ENCODE measurements around the gene MAPK8. TPM values are rescaled to one million over a fixed set of nuclear protein-coding genes. Genes with fewer than 3 reads are reported as not detected.

Gene MAPK8
- total RNA-seq, 2 experiments from 2014 or later = 47.8 to 50.6 TPM

GRCh38 chr10:48358838-48359237 lies 52.4 kb downstream of the MAPK8 start:
- ChIA-PET CTCF (no interaction called here), POLR2A (no interaction called here)
- Histone ChIP-seq H3K4me1 (ENCODE audit: insufficient read depth, low read length) (no peaks in the 10 kb centered on the region), H3K27me3 (ENCODE audit: control insufficient read depth in 1 of 2, insufficient read depth in 2 of 2, low read length in 2 of 2) (no peaks in the 10 kb centered on the region), H3K36me3 (ENCODE audit: insufficient read depth, low read length) (no peaks in the 10 kb centered on the region), H3K27ac (ENCODE audit: low read depth in 1 of 2, low read length in 2 of 2) (no peak overlapping the region), H3K9me3 (ENCODE audit: control insufficient read depth in 1 of 2, insufficient read depth in 1 of 2, low read length in 2 of 2) (peaks cover 5 to 7% of the 10 kb centered on the region in 2 experiments), H3K4me3 (ENCODE audit: low read length) (no peak overlapping the region)
- Mint-ChIP-seq H3K36me3 (ENCODE audit: low read depth) (peaks cover 16% of the 10 kb centered on the region), H3K9me3 (peaks cover 4% of the 10 kb centered on the region), H3K4me1 (ENCODE audit: low read depth) (peaks cover 59% of the 10 kb centered on the region), H3K27me3 (no peaks in the 10 kb centered on the region), H3K4me3 (no peak overlapping the region), H3K27ac (no peak overlapping the region)
- ATAC-seq (ENCODE audit: poor library complexity) (no peak), DNase-seq (no peak)
- intact Hi-C loops (cut with DNase I, micrococcal nuclease) = no loop called here
- TF ChIP-seq CTCF (IDR thresholded peaks at IDR 0.05) = no peak

- intact Hi-C loops (cut with DNase I, micrococcal nuclease) = loop anchor here (5.0 to 10.0 kb wide), 5 partner anchors 46 to 1154 kb away; partner anchors contain the start of gene ARHGAP22 (in 1 of the 2)
- Histone ChIP-seq H3K36me3 (ENCODE audit: insufficient read depth, low read length) (no peaks in the 10 kb centered on the region), H3K4me1 (ENCODE audit: insufficient read depth, low read length) (no peaks in the 10 kb centered on the region), H3K9me3 (ENCODE audit: control insufficient read depth in 1 of 2, insufficient read depth in 1 of 2, low read length in 2 of 2) (no peaks in the 10 kb centered on the region), H3K27ac (ENCODE audit: low read depth in 1 of 2, low read length in 2 of 2) (no peak overlapping the region), H3K27me3 (ENCODE audit: control insufficient read depth in 1 of 2, insufficient read depth in 2 of 2, low read length in 2 of 2) (no peaks in the 10 kb centered on the region), H3K4me3 (ENCODE audit: low read length) (no peak overlapping the region)
- H3K9me3 Mint-ChIP-seq = peaks cover 3% of the 10 kb centered on the region
- H3K27ac Mint-ChIP-seq = no peak overlapping the region
- ChIA-PET POLR2A (no interaction called here), CTCF (interaction anchor here (1.2 kb wide), 1 partner anchor 297 kb away, joined by 3 read pairs; no protein-coding TSS in a partner anchor)
- no peaks in the 10 kb centered on the region for H3K27me3 Mint-ChIP-seq
- no peak overlapping the region for H3K4me3 Mint-ChIP-seq
- DNase-seq (no peak), ATAC-seq (ENCODE audit: poor library complexity) (no peak)
- H3K4me1 Mint-ChIP-seq (ENCODE audit: low read depth) = peaks cover 63% of the 10 kb centered on the region
- H3K36me3 Mint-ChIP-seq (ENCODE audit: low read depth) = peaks cover 13% of the 10 kb centered on the region
- TF ChIP-seq CTCF (IDR thresholded peaks at IDR 0.05) = no peak
Observed at GRCh38 chr10:48361176-48361575, 54.7 kb downstream of the MAPK8 start.

- intact Hi-C loops (cut with DNase I, micrococcal nuclease) = loop anchor here (1.0 to 10.0 kb wide), 6 partner anchors 49 to 1151 kb away; partner anchors contain the start of gene ARHGAP22 (in 1 of the 2)
- no peaks in the 10 kb centered on the region for H3K9me3 Mint-ChIP-seq
- H3K27me3 ChIP-seq (ENCODE audit: control insufficient read depth in 1 of 2, insufficient read depth in 2 of 2, low read length in 2 of 2) = no peaks in the 10 kb centered on the region
- H3K27me3 Mint-ChIP-seq = no peaks in the 10 kb centered on the region
- no peak overlapping the region for H3K27ac Mint-ChIP-seq
- H3K4me1 ChIP-seq (ENCODE audit: insufficient read depth, low read length) = no peaks in the 10 kb centered on the region
- DNase-seq (peak in 9 of 14 experiments; percentile 2 to 62 (median 21)), ATAC-seq (ENCODE audit: poor library complexity) (no peak)
- H3K36me3 Mint-ChIP-seq (ENCODE audit: low read depth) = no peaks in the 10 kb centered on the region
- peaks cover 50% of the 10 kb centered on the region for H3K4me1 Mint-ChIP-seq (ENCODE audit: low read depth)
- H3K4me3 Mint-ChIP-seq = no peak overlapping the region
- H3K9me3 ChIP-seq (ENCODE audit: control insufficient read depth in 1 of 2, insufficient read depth in 1 of 2, low read length in 2 of 2) = no peaks in the 10 kb centered on the region
- no peak overlapping the region for H3K4me3 ChIP-seq (ENCODE audit: low read length)
- POLR2A ChIA-PET = no interaction called here
- CTCF ChIA-PET = interaction anchor here (1.2 to 1.3 kb wide), 2 partner anchors 10 to 293 kb away, joined by 3 read pairs; no protein-coding TSS in a partner anchor
- H3K36me3 ChIP-seq (ENCODE audit: insufficient read depth, low read length) = no peaks in the 10 kb centered on the region
- TF ChIP-seq CTCF (IDR thresholded peaks at IDR 0.05) = peak; percentile 77
- no peak overlapping the region for H3K27ac ChIP-seq (ENCODE audit: low read depth in 1 of 2, low read length in 2 of 2)
Observed at GRCh38 chr10:48363617-48364355, 57.3 kb downstream of the MAPK8 start.

Measured in CD4-positive, alpha-beta T cell (primary cell).